Parathyroid adenoma (tissue), 2 donors: Measurements from ENCODE around the gene SLC16A10.

Source experiments
- H2AFZ ChIP-seq: fragments of 300-600 bp; sonication (generic); one replicate; pipeline ENCODE4 v1.7.0; 2017; ENCODE audit warnings: antibody characterized with exemption, mild to moderate bottlenecking
- H3K27ac ChIP-seq: fragments of 300-600 bp; sonication (generic); one replicate; pipeline ENCODE4 v1.7.0; 2017
- H3K27me3 ChIP-seq: fragments of 300-600 bp; sonication (generic); one replicate; pipeline ENCODE4 v1.7.0; 2017; ENCODE audit warnings: low read length; ENCODE audit not compliant: control insufficient read depth, insufficient read depth
- H3K36me3 ChIP-seq: fragments of 300-600 bp; sonication (generic); one replicate; pipeline ENCODE4 v1.7.0; 2017; ENCODE audit warnings: low read length; ENCODE audit not compliant: control insufficient read depth, insufficient read depth
- H3K4me1 ChIP-seq: fragments of 300-600 bp; sonication (generic); one replicate; pipeline ENCODE4 v1.7.0; 2017; ENCODE audit warnings: control low read depth
- H3K4me2 ChIP-seq: fragments of 300-600 bp; sonication (generic); one replicate; pipeline ENCODE4 v1.7.0; 2017; ENCODE audit warnings: low read length
- H3K4me3 ChIP-seq: fragments of 300-600 bp; sonication (generic); one replicate; pipeline ENCODE4 v1.7.0; 2017; ENCODE audit warnings: low read depth, low read length
- H3K79me2 ChIP-seq: fragments of 300-600 bp; sonication (generic); one replicate; pipeline ENCODE4 v1.7.0; 2017; ENCODE audit warnings: control low read depth
- H3K9ac ChIP-seq: fragments of 300-600 bp; sonication (generic); one replicate; pipeline ENCODE4 v1.7.0; 2017; ENCODE audit warnings: mild to moderate bottlenecking
- H3K9me3 ChIP-seq: fragments of 300-600 bp; sonication (generic); one replicate; pipeline ENCODE4 v1.7.0; 2017; ENCODE audit warnings: low read length; ENCODE audit not compliant: control insufficient read depth
- CTCF ChIP-seq: fragments of 300-600 bp; sonication (generic); IDR thresholded peaks from one replicate; pipeline ENCODE4 v1.7.0; 2017; ENCODE audit warnings: antibody characterized with exemption, mild to moderate bottlenecking
- donor health status: primary hyperparathyroidism.

SLC16A10 gene

GRCh38 chr6:111280445-111280955 lies 193.2 kb downstream of the SLC16A10 start:
- H3K4me1 ChIP-seq = no peaks in the 10 kb centered on the region
- no peak for TF ChIP-seq CTCF
- no peaks in the 10 kb centered on the region for H3K79me2 ChIP-seq
- H3K9ac ChIP-seq = no peak overlapping the region
- no peak overlapping the region for H3K27ac ChIP-seq
- no peak overlapping the region for H3K4me2 ChIP-seq
- H3K4me3 ChIP-seq = no peak overlapping the region
- no peaks in the 10 kb centered on the region for H3K27me3 ChIP-seq
- no peak overlapping the region for H2AFZ ChIP-seq
- no peaks in the 10 kb centered on the region for H3K9me3 ChIP-seq
- no peaks in the 10 kb centered on the region for H3K36me3 ChIP-seq
